ENCODE results near the gene PRMT7.
A peak's percentile ranks its signal among the peaks of the same experiment; 100 is the strongest.
"Not testable (repeated sequence)": the region's sequence is repeated elsewhere in the genome, so short reads cannot be mapped to it uniquely, and the experiment has no call there.

PRMT7 gene

GRCh38 chr16:68283801-68284598 is 26.8 kb upstream of the PRMT7 start:
- DNase-seq = no peak

GRCh38 chr16:68284847-68285246 is 26.0 kb upstream of the PRMT7 start:
- DNase-seq = no peak

- no peak for DNase-seq
These were observed 25.1 kb upstream of the PRMT7 start for GRCh38 chr16:68285683-68286082.

GRCh38 chr16:68286153-68287074 is 24.4 kb upstream of the PRMT7 start:
- no peak for DNase-seq

GRCh38 chr16:68287276-68288251 is 23.3 kb upstream of the PRMT7 start:
- DNase-seq = peak in 1 of 51 donors; percentile 8

GRCh38 chr16:68288252-68288650 is 22.6 kb upstream of the PRMT7 start:
- DNase-seq = no peak

GRCh38 chr16:68288796-68289195 is 22.0 kb upstream of the PRMT7 start:
- DNase-seq = not testable (repeated sequence)

- DNase-seq = no peak
These were observed 21.6 kb upstream of the PRMT7 start for GRCh38 chr16:68289202-68289601.

- no peak for DNase-seq
These were observed 21.0 kb upstream of the PRMT7 start for GRCh38 chr16:68289621-68290329.

GRCh38 chr16:68290450-68290849 is 20.4 kb upstream of the PRMT7 start:
- DNase-seq = no peak

- DNase-seq = no peak
These were observed 19.6 kb upstream of the PRMT7 start for GRCh38 chr16:68291227-68291626.

GRCh38 chr16:68292425-68292824 is 18.4 kb upstream of the PRMT7 start:
- DNase-seq = no peak

GRCh38 chr16:68296291-68296690 is 14.5 kb upstream of the PRMT7 start:
- no peak for DNase-seq

- peak in 3 of 51 donors; percentile 3 to 15 (median 7) for DNase-seq
These were observed 14.1 kb upstream of the PRMT7 start for GRCh38 chr16:68296693-68297092.

GRCh38 chr16:68297908-68298307 is 12.9 kb upstream of the PRMT7 start:
- no peak for DNase-seq

- DNase-seq = no peak
These were observed 12.5 kb upstream of the PRMT7 start for GRCh38 chr16:68298312-68298711.

- peak in 10 of 51 donors; percentile 4 to 61 (median 14) for DNase-seq
These were observed 11.8 kb upstream of the PRMT7 start for GRCh38 chr16:68298907-68299561.

- DNase-seq = peak in 1 of 51 donors; percentile 61
These were observed 11.0 kb upstream of the PRMT7 start for GRCh38 chr16:68299571-68300453.

Data from hypothalamus (tissue), 51 donors.